Measurements from ENCODE around the gene BHLHE23. TPM values are rescaled to one million over a fixed set of nuclear protein-coding genes. Genes with fewer than 3 reads are reported as not detected.

BHLHE23 gene
- total and polyA plus RNA-seq, 2 donors from 2014 or later: not detected

DNA sequence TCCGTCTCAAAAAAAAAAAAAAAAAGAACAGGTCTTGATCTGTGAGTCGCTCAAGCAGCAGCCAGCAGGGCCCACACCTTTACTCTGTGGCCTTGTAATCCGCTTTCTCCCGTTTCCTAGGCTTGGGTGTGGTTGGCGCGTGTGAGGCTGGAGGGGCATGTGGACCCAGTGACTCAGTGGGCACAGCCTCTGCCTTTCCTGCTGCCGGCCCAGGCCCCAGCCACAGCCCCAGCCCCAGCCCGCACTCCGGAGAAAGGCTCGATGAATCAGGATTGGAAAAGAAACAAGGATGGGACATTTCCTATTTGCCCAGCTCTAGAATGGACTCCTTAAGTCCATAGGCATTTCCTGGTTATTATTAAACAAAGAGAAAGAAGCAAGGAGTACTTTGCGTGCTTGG lies 4.3 kb downstream of the BHLHE23 start:
- Histone ChIP-seq H3K27me3 (ENCODE audit: control insufficient read depth, insufficient read depth, low read length) (peaks cover 55% of the 10 kb centered on the region), H3K36me3 (ENCODE audit: control insufficient read depth in 2 of 3, insufficient read depth in 3 of 3, low read length in 3 of 3) (no peaks in the 10 kb centered on the region), H3K27ac (ENCODE audit: low read depth in 2 of 2, low read length in 2 of 2) (no peak overlapping the region), H3K9me3 (ENCODE audit: control insufficient read depth in 2 of 3, insufficient read depth in 1 of 3, low read length in 3 of 3) (no peaks in the 10 kb centered on the region), H3K9ac (ENCODE audit: low read length in 3 of 3) (no peak overlapping the region), H3K4me3 (ENCODE audit: low read length in 3 of 3) (no peak overlapping the region), H3K4me1 (ENCODE audit: control insufficient read depth in 2 of 3, insufficient read depth in 2 of 3, low read depth in 1 of 3, low read length in 3 of 3) (no peaks in the 10 kb centered on the region)
- no peak for FAIRE-seq
- TF ChIP-seq, protein P1, sequence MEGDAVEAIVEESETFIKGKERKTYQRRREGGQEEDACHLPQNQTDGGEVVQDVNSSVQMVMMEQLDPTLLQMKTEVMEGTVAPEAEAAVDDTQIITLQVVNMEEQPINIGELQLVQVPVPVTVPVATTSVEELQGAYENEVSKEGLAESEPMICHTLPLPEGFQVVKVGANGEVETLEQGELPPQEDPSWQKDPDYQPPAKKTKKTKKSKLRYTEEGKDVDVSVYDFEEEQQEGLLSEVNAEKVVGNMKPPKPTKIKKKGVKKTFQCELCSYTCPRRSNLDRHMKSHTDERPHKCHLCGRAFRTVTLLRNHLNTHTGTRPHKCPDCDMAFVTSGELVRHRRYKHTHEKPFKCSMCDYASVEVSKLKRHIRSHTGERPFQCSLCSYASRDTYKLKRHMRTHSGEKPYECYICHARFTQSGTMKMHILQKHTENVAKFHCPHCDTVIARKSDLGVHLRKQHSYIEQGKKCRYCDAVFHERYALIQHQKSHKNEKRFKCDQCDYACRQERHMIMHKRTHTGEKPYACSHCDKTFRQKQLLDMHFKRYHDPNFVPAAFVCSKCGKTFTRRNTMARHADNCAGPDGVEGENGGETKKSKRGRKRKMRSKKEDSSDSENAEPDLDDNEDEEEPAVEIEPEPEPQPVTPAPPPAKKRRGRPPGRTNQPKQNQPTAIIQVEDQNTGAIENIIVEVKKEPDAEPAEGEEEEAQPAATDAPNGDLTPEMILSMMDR (IDR thresholded peaks at IDR 0.05; ENCODE audit: borderline replicate concordance, extremely low read depth, insufficient read depth): no peak
- no peak for DNase-seq
- intact Hi-C loops (cut with DNase I): loop anchor here (10.0 kb wide), 1 partner anchor 108 kb away; no protein-coding TSS in a partner anchor

DNA sequence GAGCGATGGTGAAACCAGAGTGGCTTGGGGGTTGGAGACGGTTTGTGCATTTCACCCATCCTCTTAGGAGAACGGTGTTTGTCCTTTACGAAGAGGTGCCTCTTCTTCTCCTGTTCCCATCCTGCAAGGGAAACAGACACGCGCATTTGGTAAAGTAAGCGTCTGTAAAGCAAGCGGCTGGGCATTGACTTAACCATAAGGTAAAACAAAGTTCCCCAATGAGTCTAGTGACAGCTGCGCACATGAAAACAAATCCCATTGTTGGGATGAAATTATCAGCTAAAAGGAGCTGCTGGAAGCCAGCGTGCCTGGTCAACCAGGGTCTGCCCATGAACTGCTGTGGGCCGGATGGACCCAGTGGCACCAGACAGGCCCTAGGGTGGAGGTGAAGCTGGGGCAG lies 5.8 kb downstream of the BHLHE23 start:
- no peak for DNase-seq
- FAIRE-seq: no peak
- H3K9me3 ChIP-seq (ENCODE audit: control insufficient read depth in 2 of 3, insufficient read depth in 1 of 3, low read length in 3 of 3): no peaks in the 10 kb centered on the region
- intact Hi-C loops (cut with DNase I): loop anchor here (10.0 kb wide), 1 partner anchor 106 kb away; no protein-coding TSS in a partner anchor
- H3K27me3 ChIP-seq (ENCODE audit: control insufficient read depth, insufficient read depth, low read length): peaks cover 54% of the 10 kb centered on the region
- no peak overlapping the region for H3K27ac ChIP-seq (ENCODE audit: low read depth in 2 of 2, low read length in 2 of 2)
- TF ChIP-seq, protein P1 (IDR thresholded peaks at IDR 0.05; ENCODE audit: borderline replicate concordance, extremely low read depth, insufficient read depth): no peak
- no peak overlapping the region for H3K9ac ChIP-seq (ENCODE audit: low read length in 3 of 3)
- H3K4me1 ChIP-seq (ENCODE audit: control insufficient read depth in 2 of 3, insufficient read depth in 2 of 3, low read depth in 1 of 3, low read length in 3 of 3): no peaks in the 10 kb centered on the region
- no peak overlapping the region for H3K4me3 ChIP-seq (ENCODE audit: low read length in 3 of 3)
- no peaks in the 10 kb centered on the region for H3K36me3 ChIP-seq (ENCODE audit: control insufficient read depth in 2 of 3, insufficient read depth in 3 of 3, low read length in 3 of 3)

DNA sequence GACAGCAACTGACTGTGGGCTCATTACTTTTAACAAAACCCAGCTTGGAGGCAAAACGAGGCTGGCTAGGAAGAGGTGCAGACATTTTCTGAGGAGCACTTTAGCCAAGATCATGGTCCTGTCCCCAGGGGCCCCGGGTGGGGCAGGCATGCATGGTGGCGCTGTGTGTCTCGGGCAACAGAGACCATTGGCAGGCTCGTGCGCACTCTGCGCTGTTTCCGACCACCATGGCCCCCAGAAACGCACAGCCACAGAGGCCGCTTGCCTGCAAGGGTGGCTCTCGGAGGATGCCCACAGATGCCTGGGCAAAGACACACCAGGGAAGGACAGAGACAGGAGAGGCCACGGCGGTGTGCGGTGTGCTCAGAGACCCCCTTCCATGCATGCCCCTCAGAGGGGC lies 6.7 kb downstream of the BHLHE23 start:
- Histone ChIP-seq H3K27ac (ENCODE audit: low read depth in 2 of 2, low read length in 2 of 2) (no peak overlapping the region), H3K9me3 (ENCODE audit: control insufficient read depth in 2 of 3, insufficient read depth in 1 of 3, low read length in 3 of 3) (no peaks in the 10 kb centered on the region), H3K9ac (ENCODE audit: low read length in 3 of 3) (no peak overlapping the region), H3K4me1 (ENCODE audit: control insufficient read depth in 2 of 3, insufficient read depth in 2 of 3, low read depth in 1 of 3, low read length in 3 of 3) (no peaks in the 10 kb centered on the region), H3K27me3 (ENCODE audit: control insufficient read depth, insufficient read depth, low read length) (peaks cover 53% of the 10 kb centered on the region), H3K36me3 (ENCODE audit: control insufficient read depth in 2 of 3, insufficient read depth in 3 of 3, low read length in 3 of 3) (no peaks in the 10 kb centered on the region), H3K4me3 (ENCODE audit: low read length in 3 of 3) (no peak overlapping the region)
- intact Hi-C loops (cut with DNase I): loop anchor here (10.0 kb wide), 1 partner anchor 105 kb away; no protein-coding TSS in a partner anchor
- DNase-seq (no peak), FAIRE-seq (no peak)
- TF ChIP-seq, protein P1 (IDR thresholded peaks at IDR 0.05; ENCODE audit: borderline replicate concordance, extremely low read depth, insufficient read depth): no peak

DNA sequence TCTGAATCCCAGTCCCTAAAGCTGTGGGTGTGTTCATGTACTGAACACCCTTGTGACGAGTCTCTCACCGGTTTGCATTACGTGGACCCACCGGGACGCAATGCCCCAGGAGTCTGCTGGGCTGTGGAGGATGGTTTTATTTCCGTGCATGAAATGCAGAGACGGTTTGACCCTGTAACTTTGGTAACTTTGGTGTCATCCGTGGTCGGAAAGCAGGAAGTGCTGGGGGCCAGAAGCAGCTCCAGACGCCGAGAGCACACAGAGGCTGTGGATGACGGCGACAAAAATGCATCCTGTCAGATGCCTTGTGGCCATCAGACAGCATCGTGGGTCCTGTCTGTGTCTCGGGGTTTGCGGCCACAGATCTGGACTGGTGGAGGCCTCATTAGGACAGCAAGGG lies 7.2 kb downstream of the BHLHE23 start:
- Histone ChIP-seq H3K4me1 (ENCODE audit: control insufficient read depth in 2 of 3, insufficient read depth in 2 of 3, low read depth in 1 of 3, low read length in 3 of 3) (no peaks in the 10 kb centered on the region), H3K36me3 (ENCODE audit: control insufficient read depth in 2 of 3, insufficient read depth in 3 of 3, low read length in 3 of 3) (no peaks in the 10 kb centered on the region), H3K9me3 (ENCODE audit: control insufficient read depth in 2 of 3, insufficient read depth in 1 of 3, low read length in 3 of 3) (no peaks in the 10 kb centered on the region), H3K9ac (ENCODE audit: low read length in 3 of 3) (no peak overlapping the region), H3K27me3 (ENCODE audit: control insufficient read depth, insufficient read depth, low read length) (peaks cover 53% of the 10 kb centered on the region), H3K27ac (ENCODE audit: low read depth in 2 of 2, low read length in 2 of 2) (no peak overlapping the region), H3K4me3 (ENCODE audit: low read length in 3 of 3) (no peak overlapping the region)
- FAIRE-seq: no peak
- intact Hi-C loops (cut with DNase I): no loop called here
- DNase-seq: no peak
- TF ChIP-seq, protein P1 (IDR thresholded peaks at IDR 0.05; ENCODE audit: borderline replicate concordance, extremely low read depth, insufficient read depth): no peak

Measured in kidney (tissue), 14 donors.